ENCODE results near the gene TLR1. TPM values are rescaled to one million over a fixed set of nuclear protein-coding genes. Genes with fewer than 3 reads are reported as not detected.
"Not testable (repeated sequence)": the region's sequence is repeated elsewhere in the genome, so short reads cannot be mapped to it uniquely, and the experiment has no call there.

Gene TLR1
- total and polyA plus RNA-seq, 7 donors, result 0.22 to 4.1 (median 1.7) TPM

DNA sequence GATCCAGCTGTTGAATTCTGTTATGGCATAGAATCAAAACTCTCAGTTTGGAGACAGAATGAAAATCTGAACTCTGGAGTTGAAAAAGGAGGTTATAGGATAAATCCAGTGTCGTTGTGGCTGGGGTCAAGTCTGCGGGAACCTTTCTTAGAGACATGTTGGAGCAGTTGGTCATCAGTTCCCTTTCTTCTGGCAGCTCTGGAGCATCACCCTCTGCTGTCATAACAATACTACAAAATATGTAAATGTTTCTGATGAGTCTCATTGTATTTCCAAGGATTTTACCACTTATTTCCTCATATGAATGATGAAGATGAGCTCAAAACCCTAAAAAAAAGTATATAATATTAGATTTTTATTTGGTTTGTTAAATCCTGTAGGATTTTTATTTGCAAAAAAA lies 29.3 kb downstream of the TLR1 start:
- Histone ChIP-seq H3K27me3 (ENCODE audit: insufficient read depth in 3 of 3, low read length in 2 of 3) (no peaks in the 10 kb centered on the region), H3K4me1 (no peaks in the 10 kb centered on the region), H3K9me3 (no peaks in the 10 kb centered on the region), H3K4me3 (no peak overlapping the region), H3K36me3 (ENCODE audit: insufficient read depth in 1 of 2, low read depth in 1 of 2) (no peaks in the 10 kb centered on the region), H3K27ac (no peak overlapping the region)
- DNase-seq (no peak), ATAC-seq (no peak)
- TF ChIP-seq, protein P1, sequence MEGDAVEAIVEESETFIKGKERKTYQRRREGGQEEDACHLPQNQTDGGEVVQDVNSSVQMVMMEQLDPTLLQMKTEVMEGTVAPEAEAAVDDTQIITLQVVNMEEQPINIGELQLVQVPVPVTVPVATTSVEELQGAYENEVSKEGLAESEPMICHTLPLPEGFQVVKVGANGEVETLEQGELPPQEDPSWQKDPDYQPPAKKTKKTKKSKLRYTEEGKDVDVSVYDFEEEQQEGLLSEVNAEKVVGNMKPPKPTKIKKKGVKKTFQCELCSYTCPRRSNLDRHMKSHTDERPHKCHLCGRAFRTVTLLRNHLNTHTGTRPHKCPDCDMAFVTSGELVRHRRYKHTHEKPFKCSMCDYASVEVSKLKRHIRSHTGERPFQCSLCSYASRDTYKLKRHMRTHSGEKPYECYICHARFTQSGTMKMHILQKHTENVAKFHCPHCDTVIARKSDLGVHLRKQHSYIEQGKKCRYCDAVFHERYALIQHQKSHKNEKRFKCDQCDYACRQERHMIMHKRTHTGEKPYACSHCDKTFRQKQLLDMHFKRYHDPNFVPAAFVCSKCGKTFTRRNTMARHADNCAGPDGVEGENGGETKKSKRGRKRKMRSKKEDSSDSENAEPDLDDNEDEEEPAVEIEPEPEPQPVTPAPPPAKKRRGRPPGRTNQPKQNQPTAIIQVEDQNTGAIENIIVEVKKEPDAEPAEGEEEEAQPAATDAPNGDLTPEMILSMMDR (IDR thresholded peaks at IDR 0.05), result no peak
- WGBS, 3 donors, result 71 to 82% (median 79%) methylated on average over 2 of the region's 2 CpGs
- intact Hi-C loops (cut with DNase I), result no loop called here

DNA sequence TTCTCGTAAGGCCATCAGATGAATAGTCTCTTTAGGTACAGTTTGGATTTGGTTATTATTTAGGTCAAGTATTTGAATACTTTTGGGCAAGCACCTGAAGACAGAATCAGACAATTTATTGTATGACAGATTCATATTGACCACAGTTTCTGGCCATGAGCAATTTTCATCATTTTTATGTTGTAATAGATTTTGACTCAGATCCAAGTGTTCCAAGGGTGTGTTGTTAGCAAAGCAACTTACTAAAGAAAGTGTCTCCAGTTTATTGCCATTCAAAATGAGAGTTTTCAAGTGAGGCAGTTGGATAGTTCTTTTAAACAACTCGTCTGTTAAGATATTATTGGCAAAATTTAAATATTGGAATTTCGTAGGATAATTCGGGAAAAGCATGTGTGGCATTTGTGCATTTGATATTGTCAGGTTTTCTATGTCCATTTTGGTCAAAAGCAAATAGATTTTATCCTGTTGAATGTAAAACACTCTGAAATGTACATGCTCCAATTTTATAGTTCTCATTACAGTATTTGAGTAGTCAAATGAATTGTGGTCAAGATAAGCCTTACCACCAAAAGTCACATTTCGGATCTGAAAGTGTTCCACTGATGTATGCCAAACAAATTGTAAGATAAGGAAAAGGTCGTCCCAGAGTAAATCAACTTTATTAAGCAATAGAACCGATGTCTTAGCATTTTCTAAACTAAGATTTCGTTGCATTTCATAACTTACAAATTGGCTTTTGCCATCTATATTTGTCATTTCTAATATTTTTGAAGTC lies 30.2 kb downstream of the TLR1 start:
- intact Hi-C loops (cut with DNase I), result no loop called here
- WGBS, 3 donors, result 87 to 91% (median 90%) methylated on average over 8 of the region's 8 CpGs
- H3K4me1 ChIP-seq, result no peaks in the 10 kb centered on the region
- no peaks in the 10 kb centered on the region for H3K27me3 ChIP-seq (ENCODE audit: insufficient read depth in 3 of 3, low read length in 2 of 3)
- H3K36me3 ChIP-seq (ENCODE audit: insufficient read depth in 1 of 2, low read depth in 1 of 2), result no peaks in the 10 kb centered on the region
- ATAC-seq, result no peak
- no peaks in the 10 kb centered on the region for H3K9me3 ChIP-seq
- H3K27ac ChIP-seq, result no peak overlapping the region
- DNase-seq, result no peak
- TF ChIP-seq, protein P1 (IDR thresholded peaks at IDR 0.05), result no peak
- no peak overlapping the region for H3K4me3 ChIP-seq

DNA sequence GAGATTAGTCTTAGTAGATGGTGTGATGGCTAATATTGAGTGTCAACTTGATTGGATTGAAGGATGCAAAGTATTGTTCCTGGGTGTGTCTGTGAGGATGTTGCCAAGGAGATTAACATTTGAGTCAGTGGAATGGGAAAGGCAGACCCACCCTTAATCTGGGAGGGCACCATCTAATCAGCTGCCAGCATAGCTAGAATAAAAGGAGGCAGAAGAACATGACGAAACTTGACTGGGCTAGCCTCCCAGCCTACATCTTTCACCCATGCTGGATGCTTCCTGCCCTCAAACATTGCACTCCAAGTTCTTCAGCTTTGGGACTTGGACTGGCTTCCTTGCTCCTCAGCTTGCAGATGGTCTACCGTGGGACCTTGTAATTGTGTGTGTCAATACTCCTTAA lies 34.3 kb downstream of the TLR1 start:
- ATAC-seq, result not testable (repeated sequence)

DNA sequence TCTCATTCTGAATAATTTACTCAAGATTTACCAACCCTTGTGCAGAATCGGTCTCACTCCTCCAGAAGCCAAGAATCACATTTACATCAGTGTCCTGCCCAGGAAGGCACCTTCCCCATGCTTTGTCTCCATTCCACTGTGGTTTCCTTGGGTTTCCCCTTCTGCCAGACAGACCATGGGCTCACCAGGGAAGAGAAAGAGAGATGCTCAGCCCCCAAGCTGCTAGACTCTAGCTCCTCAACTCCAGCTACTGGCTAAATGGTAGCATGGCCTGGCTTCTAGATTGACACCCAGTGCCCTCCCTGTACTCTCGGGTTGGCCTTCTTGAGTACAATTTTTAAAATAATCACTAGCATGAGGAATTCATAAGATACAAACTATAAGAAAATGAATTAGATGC lies 34.7 kb downstream of the TLR1 start:
- no peaks in the 10 kb centered on the region for H3K9me3 ChIP-seq
- no peak overlapping the region for H3K4me3 ChIP-seq
- H3K4me1 ChIP-seq, result no peaks in the 10 kb centered on the region
- H3K36me3 ChIP-seq (ENCODE audit: insufficient read depth in 1 of 2, low read depth in 1 of 2), result no peaks in the 10 kb centered on the region
- ATAC-seq (no peak), DNase-seq (no peak)
- intact Hi-C loops (cut with DNase I), result no loop called here
- WGBS, 3 donors, result 85 to 94% (median 88%) methylated on average over 2 of the region's 2 CpGs
- H3K27ac ChIP-seq, result no peak overlapping the region
- TF ChIP-seq, protein P1 (IDR thresholded peaks at IDR 0.05), result no peak
- H3K27me3 ChIP-seq (ENCODE audit: insufficient read depth in 3 of 3, low read length in 2 of 3), result no peaks in the 10 kb centered on the region

More for the DNA sequence above, 34.3 kb downstream of the TLR1 start:
- H3K36me3 ChIP-seq (ENCODE audit: insufficient read depth in 1 of 2, low read depth in 1 of 2); H3K27me3 ChIP-seq (ENCODE audit: insufficient read depth in 3 of 3, low read length in 2 of 3); DNase-seq; H3K4me3 ChIP-seq; H3K27ac ChIP-seq; H3K9me3 ChIP-seq; intact Hi-C loops (cut with DNase I); H3K4me1 ChIP-seq: not testable (repeated sequence)
- 78 to 88% (median 83%) methylated on average over 2 of the region's 2 CpGs for WGBS, 3 donors

DNA sequence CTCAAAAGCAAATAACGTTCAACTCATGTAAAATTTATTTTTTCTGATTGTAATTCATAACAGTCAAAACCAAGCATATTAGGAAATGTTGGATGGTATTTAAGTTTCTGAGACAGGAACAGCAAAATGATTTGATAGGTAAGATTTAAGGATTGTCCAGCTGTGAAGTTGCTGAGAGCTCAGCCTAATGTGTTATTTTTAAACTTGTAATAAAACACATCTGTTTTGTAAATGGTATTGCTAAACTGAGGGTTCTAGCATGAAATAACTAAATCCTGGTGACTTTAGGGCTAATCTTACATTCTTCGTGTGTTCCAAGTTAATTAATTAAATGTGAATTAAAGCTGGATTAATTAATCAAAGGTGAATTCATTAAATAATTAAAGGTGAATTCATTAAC lies 35.1 kb downstream of the TLR1 start:
- H3K27ac ChIP-seq, result no peak overlapping the region
- H3K27me3 ChIP-seq (ENCODE audit: insufficient read depth in 3 of 3, low read length in 2 of 3), result no peaks in the 10 kb centered on the region
- no peak overlapping the region for H3K4me3 ChIP-seq
- TF ChIP-seq, protein P1 (IDR thresholded peaks at IDR 0.05), result no peak
- H3K4me1 ChIP-seq, result no peaks in the 10 kb centered on the region
- WGBS, 3 donors, result 31 to 41% (median 31%) methylated on average over 2 of the region's 2 CpGs
- intact Hi-C loops (cut with DNase I), result no loop called here
- no peak for ATAC-seq
- no peaks in the 10 kb centered on the region for H3K9me3 ChIP-seq
- no peak for DNase-seq
- H3K36me3 ChIP-seq (ENCODE audit: insufficient read depth in 1 of 2, low read depth in 1 of 2), result no peaks in the 10 kb centered on the region
